Measurements from ENCODE around the gene MT1M. TPM values are rescaled to one million over a fixed set of nuclear protein-coding genes. Genes with fewer than 3 reads are reported as not detected.
A peak's percentile ranks its signal among the peaks of the same experiment; 100 is the strongest.

MT1M gene
- total and polyA plus RNA-seq, 2 of the 8 experiments (the other 6 are each of a cell fraction or from before 2014, with no cell fraction given), result 2.1 TPM; not detected in 1

DNA sequence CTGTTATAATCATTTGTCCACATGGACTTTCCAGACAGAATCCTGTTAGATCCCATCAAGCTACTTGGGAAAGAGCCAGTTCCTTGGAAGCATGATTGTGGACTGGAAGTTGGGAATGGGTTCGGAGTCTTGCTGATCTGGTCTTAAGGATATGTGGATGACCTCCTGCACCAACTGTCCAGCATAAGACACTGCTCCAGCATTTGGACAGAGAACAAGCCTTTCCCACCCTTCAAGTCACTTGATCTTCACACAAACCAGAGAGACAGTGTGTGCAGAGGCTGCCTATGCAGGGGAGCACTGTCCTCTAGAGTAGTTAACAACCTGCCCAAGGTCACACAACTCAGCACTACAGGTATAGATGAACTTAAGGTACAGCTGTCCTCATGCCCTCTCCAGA lies 13.4 kb downstream of the MT1M start:
- FAIRE-seq, result no peak
- no peak overlapping the region for H2BK12ac ChIP-seq (ENCODE audit: low read depth, low read length)

More for the DNA sequence above, 13.4 kb downstream of the MT1M start:
- Histone ChIP-seq H3K4ac (replicated peaks; ENCODE audit: insufficient read length, low read depth, low read length) (no peak overlapping the region), H3K56ac (replicated peaks; ENCODE audit: insufficient read length, low read depth, low read length) (no peak overlapping the region), H3K4me2 (ENCODE audit: insufficient read depth in 1 of 2, low read depth in 2 of 2, low read length in 2 of 2) (no peak overlapping the region), H3K18ac (ENCODE audit: extremely low read depth, low read length) (no peak overlapping the region), H3K9ac (replicated peaks in 1 of 4; ENCODE audit: extremely low read depth in 1 of 4, low read depth in 3 of 4, low read length in 3 of 4) (no peak overlapping the region), H2BK120ac (replicated peaks; ENCODE audit: low read depth, low read length) (no peak overlapping the region), H3K79me2 (ENCODE audit: control insufficient read depth in 1 of 2, insufficient read depth in 2 of 2, low read length in 2 of 2) (no peaks in the 10 kb centered on the region), H4K5ac (ENCODE audit: insufficient read length, low read depth, low read length) (no peak overlapping the region), H3K9me3 (ENCODE audit: insufficient read depth in 2 of 2, low read depth in 1 of 2, low read length in 1 of 2) (no peaks in the 10 kb centered on the region), H2BK20ac (ENCODE audit: low read length) (no peak overlapping the region), H4K20me1 (replicated peaks in 1 of 2; ENCODE audit: control insufficient read depth in 1 of 2, insufficient read depth in 2 of 2, low read length in 2 of 2) (peaks cover 4 to 16% of the 10 kb centered on the region in 2 experiments), H4K8ac (ENCODE audit: extremely low read depth, insufficient read depth, low read length) (no peak overlapping the region), H3K36me3 (ENCODE audit: control insufficient read depth in 2 of 4, insufficient read depth in 4 of 4, low read length in 3 of 4) (no peaks in the 10 kb centered on the region), H3K79me1 (ENCODE audit: low read depth, low read length) (no peaks in the 10 kb centered on the region), H3K4me1 (replicated peaks in 1 of 4; ENCODE audit: control insufficient read depth in 3 of 4, insufficient read depth in 4 of 4, low read length in 3 of 4) (peaks cover 0 to 18% (median 7%) of the 10 kb centered on the region in 4 experiments; a peak in 6 of 7 replicates), H4K91ac (replicated peaks; ENCODE audit: insufficient read length, low read length) (no peak overlapping the region), H2BK5ac (ENCODE audit: low read depth, low read length) (no peak overlapping the region), H3K27me3 (replicated peaks in 1 of 4; ENCODE audit: control insufficient read depth in 3 of 4, extremely low read depth in 1 of 4, insufficient read depth in 3 of 4, low read length in 3 of 4) (peaks cover 71 to 92% (median 89%) of the 10 kb centered on the region in 4 experiments), H3K23ac (ENCODE audit: insufficient read length) (no peak overlapping the region), H3K23me2 (ENCODE audit: low read depth, low read length) (peaks cover 4% of the 10 kb centered on the region; the same call in 1 of the 2 replicates), H3K4me3 (ENCODE audit: extremely low read depth in 1 of 4, insufficient read depth in 2 of 4, low read depth in 3 of 4, low read length in 4 of 4) (no peak overlapping the region), H2AK5ac (ENCODE audit: low read depth, low read length) (no peak overlapping the region), H2AFZ (ENCODE audit: low read length) (no peak overlapping the region), H2BK15ac (ENCODE audit: low read length) (no peak overlapping the region), H3K27ac (ENCODE audit: low read depth, low read length) (no peak overlapping the region), H3K14ac (ENCODE audit: insufficient read length) (no peak overlapping the region)
- no peak for DNase-seq (ENCODE audit: low read depth in 1 of 2, low spot score in 2 of 2)
- CTCF ChIA-PET (ENCODE audit: partially characterized antibody), result interaction anchor here (0.6 to 3.3 kb wide), 4 partner anchors 10 to 52 kb away, joined by 3 to 13 read pairs (median 4); no protein-coding TSS in a partner anchor
- WGBS, 2 experiments (ENCODE audit: extremely low coverage in 1 of 2, insufficient coverage in 1 of 2, insufficient read length in 1 of 2, insufficient replicate concordance in 2 of 2, low coverage in 1 of 2, low lambda C conversion rate in 2 of 2, missing lambda C conversion rate in 1 of 2), result 0% methylated on average over 1 of the region's 1 CpG; no CpG with 5 or more reads in 1 of the 2 experiments
- POLR2A ChIA-PET (ENCODE audit: partially characterized antibody), result interaction anchor here (0.8 to 1.1 kb wide), 2 partner anchors 13 to 19 kb away, joined by 3 read pairs; no protein-coding TSS in a partner anchor
- TF ChIP-seq CHD1 (IDR thresholded peaks at IDR 0.05; ENCODE audit: low read depth, low read length) (no peak), SUZ12 (IDR thresholded peaks at IDR 0.05; ENCODE audit: low read length) (peak; percentile 65; the same call in 1 of the 2 replicates), KDM5A (IDR thresholded peaks at IDR 0.05; ENCODE audit: low read length) (no peak), RAD21 (IDR thresholded peaks at IDR 0.05 in 1 of 2, conservative IDR thresholded peaks at IDR 0.05 in 1 of 2; ENCODE audit: low read depth in 2 of 2, low read length in 2 of 2) (no peak), BACH1 (IDR thresholded peaks at IDR 0.05; ENCODE audit: low read length) (no peak), EZH2 (IDR thresholded peaks at IDR 0.05; ENCODE audit: low read depth, low read length, severe bottlenecking) (peak; percentile 30), TAF7 (optimal IDR thresholded peaks at IDR 0.05; ENCODE audit: borderline replicate concordance, low read depth, low read length) (no peak), CREB1 (IDR thresholded peaks at IDR 0.05) (no peak)
- TF ChIP-seq, protein P1, sequence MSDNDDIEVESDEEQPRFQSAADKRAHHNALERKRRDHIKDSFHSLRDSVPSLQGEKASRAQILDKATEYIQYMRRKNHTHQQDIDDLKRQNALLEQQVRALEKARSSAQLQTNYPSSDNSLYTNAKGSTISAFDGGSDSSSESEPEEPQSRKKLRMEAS (IDR thresholded peaks at IDR 0.05), result no peak

All from H1 (cell line).